ENCODE measurements around the gene SCGN.
"Not testable (repeated sequence)": the region's sequence is repeated elsewhere in the genome, so short reads cannot be mapped to it uniquely, and the experiment has no call there.

SCGN gene

DNA sequence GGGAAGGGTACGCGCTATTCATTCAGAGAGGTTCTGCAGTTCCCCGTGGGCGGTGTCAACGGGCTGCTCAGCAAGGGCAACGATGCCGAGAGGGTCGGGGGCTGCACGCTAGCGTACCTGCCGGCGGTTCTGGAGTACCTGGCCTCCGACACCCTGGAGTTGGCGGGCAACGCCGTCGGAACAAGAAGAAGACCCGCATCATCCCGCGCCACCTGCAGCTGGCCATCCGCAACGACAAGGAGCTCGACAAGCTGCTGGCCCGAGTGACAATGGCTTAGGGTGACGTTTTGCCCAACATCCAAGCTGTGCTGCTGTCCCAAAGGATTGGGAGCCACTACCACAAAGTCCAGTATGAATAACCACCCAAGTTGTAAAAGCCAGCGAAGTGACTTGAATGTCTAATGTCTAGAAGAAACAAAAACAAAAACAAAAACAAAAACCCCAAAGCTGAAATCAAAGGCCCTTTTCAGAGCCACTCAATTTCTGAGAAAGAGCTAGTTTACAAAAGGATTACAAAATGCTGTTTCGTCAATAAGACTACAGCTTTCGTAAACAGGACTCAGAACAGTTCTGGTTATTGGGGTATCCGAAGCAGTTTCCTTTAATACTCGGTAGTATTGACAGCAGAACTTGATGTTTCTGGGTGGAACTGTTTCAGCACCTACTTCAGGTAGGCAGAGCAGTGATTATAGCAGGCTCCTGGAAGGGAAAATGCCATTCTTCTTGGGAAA lies 80.6 kb downstream of the SCGN start:
- no peak for DNase-seq

DNA sequence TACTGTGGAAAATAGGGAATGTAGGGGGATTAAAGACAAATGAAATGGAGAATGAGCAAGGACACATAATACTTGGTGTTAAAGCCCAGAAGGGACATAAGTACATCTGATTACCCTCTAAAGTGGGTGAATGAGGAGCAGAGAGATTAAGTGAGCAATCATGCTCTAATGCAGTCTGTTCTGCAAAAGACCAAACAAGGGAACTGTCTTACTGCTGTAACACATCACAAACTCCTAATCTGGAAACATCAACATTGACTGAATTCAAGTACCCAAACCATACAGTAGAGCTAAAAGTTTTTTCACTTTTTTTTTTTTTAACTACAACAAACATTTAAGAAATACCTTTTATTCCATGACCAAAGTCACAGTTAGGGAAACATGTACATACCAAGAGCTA lies 83.2 kb downstream of the SCGN start:
- DNase-seq, result no peak

DNA sequence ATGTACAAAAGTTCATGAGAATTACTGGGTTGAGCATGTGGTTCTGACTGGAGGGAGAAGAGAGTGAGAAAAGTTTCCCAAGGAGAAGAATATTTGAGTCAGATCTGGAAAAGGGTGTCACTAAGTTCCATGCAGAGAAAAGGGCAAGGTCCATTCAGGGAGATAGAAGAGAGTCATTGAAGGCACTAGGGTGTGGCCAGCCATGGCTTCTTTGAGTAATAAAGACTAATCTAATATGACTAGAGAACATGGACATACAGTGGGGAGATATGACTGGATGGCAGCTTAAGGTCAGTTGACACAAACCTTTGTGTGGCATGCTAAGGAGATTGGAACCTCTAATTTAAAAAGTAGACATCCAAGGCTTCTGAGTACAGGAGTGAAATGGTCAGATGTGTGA lies 91.9 kb downstream of the SCGN start:
- DNase-seq, result no peak

DNA sequence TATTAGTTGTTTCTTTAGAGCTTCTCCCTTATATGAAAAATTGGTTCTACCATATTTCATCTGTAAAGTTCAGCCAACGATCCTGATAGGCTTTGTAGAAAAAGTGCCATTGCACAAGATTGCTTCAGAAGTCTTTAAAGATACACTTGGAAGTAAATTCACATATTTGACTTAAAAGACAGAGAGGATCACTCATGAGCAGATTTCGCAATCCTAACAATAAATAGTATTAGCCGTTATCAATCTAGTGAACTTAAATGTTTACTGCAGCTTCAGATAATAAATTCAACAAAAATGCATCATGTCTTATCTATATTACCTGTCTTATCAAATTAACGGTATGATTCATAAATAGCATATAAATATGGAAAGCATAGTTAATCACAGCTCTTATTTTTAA lies 93.8 kb downstream of the SCGN start:
- no peak for DNase-seq

DNA sequence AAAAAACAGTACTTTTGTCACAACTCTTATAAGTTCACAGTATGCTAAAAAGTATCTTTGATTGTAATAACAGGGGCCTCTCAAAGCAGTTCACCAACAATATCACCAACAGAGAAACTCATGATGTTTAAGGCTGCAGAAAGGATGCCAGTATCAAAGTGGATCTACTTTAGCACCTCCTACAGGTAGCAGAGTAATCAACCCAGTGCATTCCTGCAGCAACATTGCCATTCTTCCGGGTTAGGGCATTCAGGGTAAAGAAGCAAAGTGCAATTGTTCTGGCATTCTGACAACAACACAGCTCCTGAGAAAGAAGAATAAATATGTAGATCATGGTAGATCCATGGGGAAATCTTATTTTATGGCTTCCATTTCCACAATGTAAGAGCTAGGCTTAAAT lies 95.0 kb downstream of the SCGN start:
- no peak for DNase-seq

DNA sequence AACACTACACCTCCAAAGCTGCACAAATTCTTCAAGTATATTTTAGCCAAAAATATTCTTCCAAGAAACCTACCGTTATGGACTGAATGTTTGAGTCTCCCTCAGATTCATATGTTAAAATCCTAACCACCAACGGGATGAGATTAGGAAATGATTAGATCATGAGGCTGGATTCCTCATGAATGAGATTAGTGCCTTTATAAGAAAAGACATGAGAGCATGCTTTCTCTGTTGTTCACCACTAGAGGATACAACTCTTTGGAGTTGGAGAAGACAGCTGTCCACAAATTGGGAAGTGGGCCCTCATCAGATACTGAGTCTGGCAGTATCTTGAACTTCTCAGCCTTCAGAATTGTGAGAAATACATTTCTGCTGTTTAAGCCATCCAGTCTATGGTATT lies 95.5 kb downstream of the SCGN start:
- DNase-seq, result no peak

DNA sequence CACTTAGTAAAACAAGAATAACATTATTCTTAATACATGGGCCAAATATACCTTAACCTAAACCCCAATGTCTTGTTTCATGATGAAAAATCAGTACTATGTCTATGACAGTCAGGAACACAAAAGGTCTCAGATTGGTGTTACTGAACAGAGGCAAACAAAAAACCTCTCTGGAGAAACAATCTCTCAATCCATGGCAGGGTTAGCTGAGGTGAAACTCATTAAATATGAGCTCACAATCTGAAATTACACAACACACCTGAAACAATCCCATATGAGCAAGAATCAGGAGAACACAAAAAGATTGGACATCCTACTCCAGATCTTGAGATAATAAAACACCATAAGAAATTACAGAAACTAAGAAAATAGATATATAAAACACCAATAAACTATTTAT lies 96.0 kb downstream of the SCGN start:
- DNase-seq, result no peak

DNA sequence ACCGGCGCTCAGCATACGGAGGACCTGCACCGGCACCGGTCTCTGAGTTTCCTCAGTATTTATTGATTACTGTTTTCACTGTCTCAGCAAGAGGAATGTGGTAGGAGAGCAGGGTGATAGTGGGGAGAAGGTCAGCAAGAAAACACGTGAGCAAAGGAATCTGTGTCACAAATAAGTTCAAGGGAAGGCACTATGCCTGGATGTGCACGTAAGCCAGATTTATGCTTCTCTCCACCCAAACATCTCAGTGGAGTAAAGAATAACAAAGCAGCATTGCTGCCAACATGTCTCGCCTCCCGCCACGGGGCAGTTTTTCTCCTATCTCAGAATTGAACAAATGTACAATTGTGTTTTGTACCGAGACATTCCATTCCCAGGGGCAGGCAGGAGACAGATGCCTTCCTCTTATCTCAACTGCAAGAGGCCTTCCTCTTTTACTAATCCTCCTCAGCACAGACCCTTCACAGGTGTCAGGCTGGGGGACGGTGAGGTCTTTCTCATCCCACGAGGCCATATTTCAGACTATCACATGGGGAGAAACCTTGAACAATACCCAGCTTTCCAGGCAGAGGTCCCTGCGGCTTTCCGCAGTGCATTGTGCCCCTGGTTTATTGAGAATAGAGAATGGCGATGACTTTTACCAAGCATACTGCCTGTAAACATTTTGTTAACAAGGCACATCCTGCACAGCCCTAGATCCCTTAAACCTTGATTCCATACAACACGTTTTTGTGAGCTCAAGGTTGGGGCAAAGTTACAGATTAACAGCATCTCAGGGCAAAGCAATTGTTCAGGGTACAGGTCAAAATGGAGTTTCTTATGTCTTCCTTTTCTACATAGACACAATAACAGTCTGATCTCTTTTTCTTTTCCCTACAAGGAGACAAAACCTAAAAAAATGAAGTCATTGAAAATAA lies 96.8 kb downstream of the SCGN start:
- DNase-seq, result not testable (repeated sequence)

DNA sequence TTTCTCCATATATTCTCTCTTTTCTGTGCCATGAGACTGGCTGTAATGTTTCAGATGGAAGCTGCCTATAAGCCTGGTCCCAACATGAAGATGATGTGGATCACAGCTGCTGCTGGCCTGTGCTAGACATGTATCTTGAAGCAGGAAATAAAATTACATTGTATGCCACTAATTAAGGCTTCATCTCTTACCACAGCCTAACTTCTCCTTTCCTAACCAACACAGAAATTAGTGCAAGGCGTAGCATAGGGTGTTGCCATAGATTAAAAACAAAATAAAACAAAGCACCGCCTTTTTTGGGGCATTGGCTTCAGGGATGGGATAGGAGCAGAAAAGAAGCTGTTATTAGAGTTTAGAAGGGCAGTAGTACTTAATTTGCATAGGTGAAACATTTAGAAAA lies 97.8 kb downstream of the SCGN start:
- no peak for DNase-seq

DNA sequence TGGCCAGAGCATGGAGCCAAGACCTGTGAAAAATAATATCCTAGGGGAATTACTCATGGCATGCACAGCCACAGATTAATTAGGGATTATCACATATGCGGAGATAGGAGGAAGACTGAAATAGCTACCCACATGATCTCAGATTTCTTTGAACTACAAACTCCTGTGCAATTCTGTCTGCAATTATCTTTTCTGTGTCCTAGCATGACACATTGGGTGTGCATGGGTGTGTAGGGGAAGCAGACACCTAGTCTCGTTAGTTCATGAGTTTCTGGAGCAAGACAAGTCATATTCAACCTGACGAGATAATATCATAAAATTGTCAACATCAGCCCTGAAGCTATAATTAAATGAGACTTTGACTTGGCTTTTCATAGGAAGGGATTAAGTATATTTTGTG lies 98.9 kb downstream of the SCGN start:
- no peak for DNase-seq

All from NCI-H526 (cell line).